HG03575 (cell line): Measurements from ENCODE around the gene PPARG.
"Not testable (repeated sequence)": the region's sequence is repeated elsewhere in the genome, so short reads cannot be mapped to it uniquely, and the experiment has no call there.

ENCODE experiments used
- ATAC-seq: cut with Tn5 transposase; IDR thresholded peaks from one replicate; pipeline ENCODE4 v1.9.1; 2021; ENCODE audit not compliant: unreplicated experiment, insufficient number of reproducible peaks, low FRiP score; ENCODE audit errors: extremely low read depth

The PPARG gene

DNA sequence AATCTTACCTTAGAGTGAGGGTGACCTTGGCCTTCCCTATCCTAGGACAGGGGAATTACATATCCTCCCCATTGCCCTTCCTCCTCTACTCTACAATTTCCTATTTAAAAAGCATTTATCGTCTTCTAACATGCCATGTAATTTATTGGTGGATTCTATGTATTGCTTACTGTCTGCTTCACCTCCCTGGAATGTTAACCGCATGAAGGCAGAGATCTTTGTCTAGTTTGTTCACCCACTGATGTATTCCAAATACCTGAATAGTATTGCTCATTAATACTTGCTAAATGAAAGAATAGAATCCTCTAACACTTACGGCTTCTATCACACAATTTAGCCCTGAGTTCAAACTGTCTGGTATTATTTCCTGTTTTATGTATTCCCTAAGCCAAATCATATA, 68.6 kb downstream of the PPARG start:
- ATAC-seq = no peak

DNA sequence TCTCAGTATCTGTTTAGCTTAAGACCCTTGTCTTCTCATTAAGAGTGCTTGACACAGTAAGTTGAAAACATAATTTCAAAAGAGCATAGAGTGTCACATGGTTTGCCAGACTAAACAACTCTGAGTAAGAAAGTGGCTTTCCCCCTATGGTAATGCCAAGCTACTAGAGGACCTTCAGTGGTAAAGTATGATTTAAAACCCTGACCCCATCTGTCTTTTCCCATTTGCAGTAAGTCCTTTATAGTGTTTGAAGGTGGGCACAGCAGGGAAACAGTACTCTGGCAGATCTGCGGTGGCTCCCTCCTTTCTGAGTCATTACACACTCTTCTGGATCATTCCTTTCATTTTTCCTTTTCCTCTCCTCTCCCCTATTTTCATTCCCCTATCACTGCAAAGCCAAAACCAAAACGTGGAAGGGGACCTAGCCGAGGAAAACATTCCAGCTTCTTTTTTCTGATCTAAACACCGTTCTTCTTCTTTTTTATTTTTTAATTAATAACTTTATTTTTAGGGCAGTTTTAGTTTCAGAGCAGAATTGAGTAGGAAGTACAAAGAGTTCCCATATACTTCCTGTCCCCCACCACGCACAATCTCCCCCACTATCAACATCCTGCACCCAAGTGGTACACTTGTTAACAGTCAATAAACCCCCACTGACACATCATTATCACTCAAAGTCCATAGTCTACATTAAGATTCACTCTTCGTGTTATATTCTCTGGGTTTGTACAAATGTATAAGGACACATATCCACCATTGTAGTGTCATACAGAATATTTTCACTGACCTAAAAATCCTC, 74.7 kb downstream of the PPARG start:
- ATAC-seq = no peak

GRCh38 chr3:12367346-12367745, 78.5 kb downstream of the PPARG start:
- ATAC-seq = no peak

GRCh38 chr3:12369029-12369428, 80.2 kb downstream of the PPARG start:
- no peak for ATAC-seq

- no peak for ATAC-seq
Observed at GRCh38 chr3:12369598-12369997, 80.7 kb downstream of the PPARG start.

DNA sequence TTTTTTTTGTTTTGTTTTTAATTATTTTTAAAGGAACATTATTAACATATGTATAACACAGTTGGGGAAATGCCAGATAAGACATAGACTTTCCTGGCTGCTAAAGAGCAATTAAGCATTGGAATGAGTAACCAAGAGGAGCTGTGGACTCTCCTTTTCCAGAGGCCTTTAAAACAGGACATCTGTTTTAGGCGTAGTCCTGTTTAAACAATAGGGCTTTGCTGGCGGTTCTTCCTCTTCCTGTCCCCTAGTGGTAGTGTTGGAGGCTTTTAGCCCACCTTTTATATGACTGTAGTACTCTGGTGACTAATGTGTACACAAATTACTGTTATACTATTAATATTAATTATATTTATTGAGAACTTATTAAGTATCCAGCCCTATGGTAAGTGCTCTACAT, 81.9 kb downstream of the PPARG start:
- ATAC-seq = no peak

DNA sequence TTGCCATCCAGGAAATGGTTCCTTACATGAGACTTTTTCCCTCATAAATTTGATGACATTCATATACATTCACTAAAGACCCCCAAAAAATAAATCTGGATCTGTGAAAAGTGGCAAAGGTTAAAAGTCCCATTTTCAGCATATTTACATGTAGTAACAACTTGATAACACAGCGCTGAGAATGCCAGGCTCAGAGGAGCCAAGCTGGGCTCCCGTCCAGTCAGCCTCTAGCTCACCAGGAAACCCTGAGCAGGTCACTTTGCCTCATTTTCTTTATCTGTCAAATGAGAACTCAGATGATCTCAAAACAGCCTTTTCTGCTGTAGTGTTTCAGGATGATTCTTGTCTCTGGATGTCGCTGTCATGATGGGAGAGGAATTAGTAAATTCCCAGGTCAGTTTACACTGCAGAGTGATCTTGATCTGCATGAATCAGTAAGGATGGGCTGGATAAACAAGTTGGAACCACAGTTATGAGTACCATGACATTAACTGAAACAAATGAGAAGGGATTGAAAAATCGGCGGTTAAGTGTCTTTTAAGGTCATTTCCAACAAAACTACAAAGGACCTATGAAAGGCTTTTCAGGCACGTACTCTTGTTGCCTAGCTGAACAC, 82.8 kb downstream of the PPARG start:
- no peak for ATAC-seq

GRCh38 chr3:12372741-12373280, 83.9 kb downstream of the PPARG start:
- ATAC-seq = no peak

GRCh38 chr3:12375572-12375971, 86.7 kb downstream of the PPARG start:
- no peak for ATAC-seq

- no peak for ATAC-seq
Observed at GRCh38 chr3:12379640-12380429, 91.0 kb downstream of the PPARG start.

DNA sequence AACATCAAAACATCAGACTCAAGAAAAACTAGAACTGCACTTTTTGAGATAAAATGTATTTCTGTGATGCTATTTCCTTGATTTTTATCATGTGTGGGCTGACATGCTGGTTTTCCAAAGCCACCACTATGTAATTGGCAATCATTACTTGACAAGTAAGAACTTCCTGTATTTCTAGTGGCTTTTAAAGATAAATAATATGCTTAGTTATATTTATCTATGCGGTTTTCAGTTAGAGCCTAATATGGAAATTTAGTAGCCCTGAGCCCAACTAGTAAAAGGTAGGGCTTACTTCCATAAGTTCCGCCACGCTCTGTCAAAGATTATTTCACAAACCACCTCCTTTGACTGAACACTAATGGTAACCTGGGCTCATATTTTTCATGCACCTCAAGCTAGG, 91.6 kb downstream of the PPARG start:
- no peak for ATAC-seq

DNA sequence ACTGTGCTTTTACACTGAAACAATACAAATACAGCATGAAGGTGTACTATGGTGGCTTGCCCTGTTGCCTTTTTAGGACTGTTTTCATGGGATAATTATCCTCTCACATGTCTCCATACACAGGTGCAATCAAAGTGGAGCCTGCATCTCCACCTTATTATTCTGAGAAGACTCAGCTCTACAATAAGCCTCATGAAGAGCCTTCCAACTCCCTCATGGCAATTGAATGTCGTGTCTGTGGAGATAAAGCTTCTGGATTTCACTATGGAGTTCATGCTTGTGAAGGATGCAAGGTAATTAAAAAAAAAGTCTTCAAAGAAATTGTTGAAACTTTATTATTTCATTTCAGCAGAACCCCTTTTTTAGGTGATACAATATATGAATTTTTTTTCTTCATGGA, 92.3 kb downstream of the PPARG start:
- ATAC-seq = no peak

- ATAC-seq = no peak
Observed at GRCh38 chr3:12383218-12383617, 94.3 kb downstream of the PPARG start.

GRCh38 chr3:12384451-12385233, 95.8 kb downstream of the PPARG start:
- ATAC-seq = no peak

GRCh38 chr3:12386514-12387291, 97.8 kb downstream of the PPARG start:
- ATAC-seq = not testable (repeated sequence)

- ATAC-seq = no peak
Observed at GRCh38 chr3:12388185-12388584, 99.3 kb downstream of the PPARG start.

DNA sequence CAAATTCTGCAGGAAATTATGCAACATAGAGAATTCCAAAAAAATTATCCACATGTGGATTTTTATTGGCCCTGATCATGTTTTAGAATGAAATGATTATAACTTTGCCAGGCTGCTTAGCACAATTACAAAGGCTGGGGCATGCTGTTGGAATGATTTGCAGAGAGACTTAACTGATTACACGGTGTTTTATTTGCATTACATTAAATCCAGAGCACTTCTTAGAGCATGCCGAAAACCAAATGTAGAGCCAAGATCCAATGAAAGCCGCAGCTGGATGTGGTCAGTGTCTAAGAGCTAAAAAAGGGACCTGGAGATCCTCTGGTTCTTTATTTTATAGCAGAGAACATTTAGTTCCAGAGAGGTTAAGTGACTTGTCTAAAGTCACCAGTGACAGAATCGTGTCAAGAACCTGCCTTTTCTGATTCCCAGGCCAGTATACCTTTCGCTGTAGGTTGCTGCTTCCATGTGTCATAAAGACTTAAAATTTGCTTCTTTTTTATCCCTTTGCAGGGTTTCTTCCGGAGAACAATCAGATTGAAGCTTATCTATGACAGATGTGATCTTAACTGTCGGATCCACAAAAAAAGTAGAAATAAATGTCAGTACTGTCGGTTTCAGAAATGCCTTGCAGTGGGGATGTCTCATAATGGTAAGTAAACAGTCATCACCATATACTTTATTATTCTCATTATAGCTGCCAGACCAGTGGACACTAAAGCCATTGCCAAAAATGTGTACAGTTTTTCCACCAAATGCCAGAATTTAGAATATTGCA, 103.4 kb downstream of the PPARG start:
- no peak for ATAC-seq

DNA sequence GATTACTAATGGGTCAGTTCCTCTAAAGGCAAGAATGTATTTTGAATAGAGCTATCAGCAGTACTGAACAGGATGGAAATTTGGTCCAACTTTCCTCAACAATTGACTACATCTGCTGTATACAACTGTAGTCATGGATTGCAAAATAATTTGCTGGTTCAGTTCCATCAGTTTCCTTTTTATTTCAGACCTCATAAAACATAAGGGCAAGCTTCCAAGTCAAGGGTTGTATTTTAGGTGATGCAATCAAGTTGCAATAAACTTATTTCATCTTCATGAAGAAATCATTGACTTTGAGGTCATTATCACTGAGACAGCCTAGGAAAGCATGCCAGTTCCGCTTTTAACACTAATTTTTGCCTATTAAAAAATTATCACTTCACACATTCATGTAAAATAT, 105.0 kb downstream of the PPARG start:
- no peak for ATAC-seq
